DMS 273 treated with DMSO at 0.1 percent for 48 hours (cell line): ENCODE data around the gene TAF4B.

Experiments used
- DNase-seq: peaks from one replicate; lab custom pipeline; 2025; lab: John Stamatoyannopoulos, UW

The TAF4B gene

DNA sequence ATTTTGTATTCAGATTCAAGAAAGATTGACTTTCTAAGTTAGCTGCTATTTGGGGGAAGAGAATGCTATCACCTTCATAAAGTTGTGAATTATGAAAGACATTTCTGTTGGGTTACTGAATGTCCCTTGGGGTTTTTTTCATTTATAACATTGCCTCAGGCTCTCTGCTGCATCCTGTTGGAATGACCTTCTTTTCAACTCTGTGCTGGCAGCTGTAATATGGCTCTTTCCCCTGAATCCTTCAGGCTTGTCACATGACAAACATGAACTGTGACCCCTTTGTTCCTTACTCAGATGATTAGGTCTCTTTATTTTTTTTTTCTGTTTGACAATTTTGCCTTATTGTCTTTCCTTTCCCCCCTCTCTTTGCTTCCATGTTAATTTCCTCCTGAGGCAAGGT is 159.8 kb downstream of the TAF4B start:
- no peak for DNase-seq

DNA sequence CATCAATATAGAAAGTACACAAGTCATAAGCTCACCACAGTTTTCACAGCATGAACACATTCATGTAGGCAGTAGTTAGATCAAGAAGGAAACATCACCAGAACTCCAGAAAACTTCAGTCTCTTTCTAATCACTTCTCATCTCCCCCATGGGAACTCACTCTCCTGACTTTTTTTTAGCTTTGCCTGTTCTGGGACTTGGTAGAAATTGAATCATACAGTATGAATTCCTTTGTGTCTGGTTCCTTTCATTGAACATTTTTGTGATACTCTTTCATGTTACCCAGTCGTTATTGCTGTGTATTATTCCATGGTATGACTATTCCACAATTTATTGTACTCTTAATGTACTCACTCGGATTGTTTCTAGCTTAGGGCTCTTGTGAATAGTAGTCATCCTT is 160.2 kb downstream of the TAF4B start:
- DNase-seq, result no peak

DNA sequence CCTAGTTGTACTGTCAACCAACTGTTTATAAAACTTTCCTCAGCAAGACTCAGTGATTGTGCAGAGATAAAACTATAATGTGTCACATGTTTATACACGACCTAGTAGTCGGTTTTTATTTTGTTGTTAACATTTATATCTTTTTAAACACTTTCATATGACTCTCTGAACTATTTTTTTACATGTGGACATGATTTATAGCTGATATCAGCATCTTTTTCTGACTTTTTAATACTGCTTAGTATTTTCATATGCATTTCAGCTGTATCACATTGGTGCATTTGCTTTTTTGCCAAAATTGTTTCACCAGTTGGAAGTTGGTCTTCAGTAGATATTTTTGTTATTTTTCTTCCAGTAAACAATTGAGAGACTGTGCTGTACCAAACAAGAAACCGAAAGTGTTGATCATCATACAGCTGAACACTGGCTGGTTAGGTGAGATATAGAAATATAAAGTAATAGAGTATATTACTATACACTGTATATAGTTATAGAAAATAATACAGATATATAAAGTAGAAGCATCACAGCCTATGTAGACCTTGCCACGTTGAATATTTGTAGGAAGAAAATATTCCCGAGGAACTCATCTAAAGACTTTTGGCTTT is 167.9 kb downstream of the TAF4B start:
- no peak for DNase-seq

DNA sequence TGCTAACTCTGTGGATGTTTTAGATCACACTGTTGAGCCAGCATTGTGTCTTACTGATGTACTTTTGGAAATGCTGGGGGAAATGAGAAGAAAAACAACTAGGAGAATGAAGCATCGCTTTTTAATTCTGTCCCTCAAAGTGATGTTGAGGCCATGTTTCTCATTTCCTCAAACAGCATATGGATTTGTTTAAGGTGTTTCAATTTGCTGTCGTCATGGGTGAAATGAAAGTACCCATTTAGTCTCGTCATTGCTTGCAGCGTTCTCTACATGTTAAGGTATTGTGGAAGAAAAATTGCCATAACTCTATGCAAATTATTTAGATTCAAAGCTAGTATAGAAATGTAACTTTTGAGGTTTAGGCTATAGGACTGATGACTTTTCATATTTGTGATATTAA is 170.8 kb downstream of the TAF4B start:
- no peak for DNase-seq

DNA sequence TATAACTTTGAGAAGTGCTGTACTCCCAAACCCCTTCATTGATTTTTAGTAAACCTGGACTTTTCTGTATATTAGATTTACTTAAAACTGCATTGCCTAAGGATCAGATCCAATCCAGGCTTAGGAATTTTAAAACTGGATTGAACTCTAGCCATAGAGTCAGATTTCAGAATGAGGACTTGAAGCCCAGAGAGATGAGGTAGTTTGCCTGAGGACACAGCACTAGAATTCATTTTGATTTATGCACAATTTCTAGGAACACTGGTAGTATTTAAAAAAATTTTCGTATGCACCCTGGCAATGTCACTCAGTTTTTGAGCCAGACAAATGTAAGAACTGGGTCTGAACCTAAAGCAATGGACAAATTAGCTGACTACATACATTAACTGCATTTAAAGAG is 177.2 kb downstream of the TAF4B start:
- no peak for DNase-seq

DNA sequence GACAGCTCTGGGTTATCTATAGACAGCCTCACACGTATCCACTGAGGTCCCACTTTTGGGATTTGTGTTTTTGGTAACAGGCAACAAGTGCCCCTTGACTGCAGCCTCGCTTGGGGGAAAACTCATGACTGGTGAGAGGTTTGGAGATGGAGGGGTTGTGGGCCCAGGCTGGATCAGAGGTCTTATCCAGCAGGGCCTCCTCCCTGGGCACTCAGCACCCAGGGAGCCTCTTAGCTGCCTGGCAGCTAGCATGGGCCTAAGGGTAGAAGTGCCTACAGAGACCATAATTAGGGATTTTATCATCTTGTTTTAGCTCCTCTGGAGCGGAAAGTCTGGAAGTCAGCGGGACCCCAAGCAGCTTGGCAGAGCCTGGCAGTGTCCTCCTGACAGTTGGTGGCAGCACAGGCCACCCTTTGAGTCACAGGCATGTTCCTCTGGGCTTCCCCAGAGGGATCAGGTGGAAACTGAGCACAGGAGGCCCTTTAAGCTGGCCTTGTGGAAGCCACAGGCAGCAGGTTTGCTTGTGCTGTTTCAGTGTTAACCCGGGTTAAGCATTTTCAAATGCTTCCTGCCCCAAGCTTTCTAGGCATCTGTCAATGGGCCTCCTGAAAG is 179.1 kb downstream of the TAF4B start:
- no peak for DNase-seq

DNA sequence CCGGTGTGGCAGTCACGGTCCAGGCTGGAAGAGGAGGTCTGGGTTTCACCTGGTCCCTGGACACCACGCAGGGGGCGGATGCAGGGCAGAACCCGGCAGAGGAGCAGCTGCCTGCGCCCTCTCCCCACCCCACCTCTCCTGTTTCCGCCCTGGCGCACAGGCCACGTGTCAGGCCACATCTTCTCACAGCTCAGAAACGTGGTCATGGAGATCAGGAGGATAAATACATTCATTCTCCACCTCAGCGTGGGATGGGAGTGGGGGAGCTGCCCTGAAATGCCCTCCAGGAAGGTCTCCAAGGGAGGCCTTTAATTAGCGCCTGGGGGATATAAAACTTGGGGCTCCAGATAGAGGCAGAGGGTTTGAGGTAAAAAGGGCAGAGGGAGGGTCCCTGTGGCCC is 180.1 kb downstream of the TAF4B start:
- no peak for DNase-seq

DNA sequence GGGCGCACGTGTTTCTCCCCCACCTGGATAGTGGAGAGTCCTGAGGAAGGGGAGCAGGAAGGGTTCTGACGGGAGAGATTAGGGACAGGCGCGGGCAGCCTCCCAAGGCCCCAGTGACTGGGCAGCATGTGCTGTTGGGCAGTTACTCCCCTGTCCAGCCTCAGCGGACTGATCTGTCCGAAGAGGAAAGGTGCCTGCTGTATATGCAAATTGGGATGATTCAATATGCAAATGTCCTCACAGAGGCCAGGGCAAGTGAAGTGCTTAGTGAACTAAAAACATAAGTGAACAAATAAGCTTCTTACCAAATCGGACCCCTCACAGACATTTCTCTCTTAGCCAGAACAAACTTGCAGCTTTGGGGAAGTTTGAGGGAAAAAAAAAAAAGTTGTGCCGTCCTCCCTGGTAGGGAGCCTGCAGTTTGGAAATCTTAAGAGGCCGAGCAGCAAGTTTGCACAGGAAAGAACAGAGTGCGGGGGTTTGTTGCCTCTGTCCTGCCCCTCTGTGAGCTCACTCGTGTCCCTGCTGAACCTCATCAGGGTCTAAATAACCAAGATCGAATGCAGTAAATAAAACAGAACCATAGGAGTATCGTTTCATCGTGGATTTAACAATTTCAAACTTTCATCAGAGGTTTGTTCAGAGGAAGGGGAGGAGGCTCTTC is 180.7 kb downstream of the TAF4B start:
- DNase-seq, result no peak

DNA sequence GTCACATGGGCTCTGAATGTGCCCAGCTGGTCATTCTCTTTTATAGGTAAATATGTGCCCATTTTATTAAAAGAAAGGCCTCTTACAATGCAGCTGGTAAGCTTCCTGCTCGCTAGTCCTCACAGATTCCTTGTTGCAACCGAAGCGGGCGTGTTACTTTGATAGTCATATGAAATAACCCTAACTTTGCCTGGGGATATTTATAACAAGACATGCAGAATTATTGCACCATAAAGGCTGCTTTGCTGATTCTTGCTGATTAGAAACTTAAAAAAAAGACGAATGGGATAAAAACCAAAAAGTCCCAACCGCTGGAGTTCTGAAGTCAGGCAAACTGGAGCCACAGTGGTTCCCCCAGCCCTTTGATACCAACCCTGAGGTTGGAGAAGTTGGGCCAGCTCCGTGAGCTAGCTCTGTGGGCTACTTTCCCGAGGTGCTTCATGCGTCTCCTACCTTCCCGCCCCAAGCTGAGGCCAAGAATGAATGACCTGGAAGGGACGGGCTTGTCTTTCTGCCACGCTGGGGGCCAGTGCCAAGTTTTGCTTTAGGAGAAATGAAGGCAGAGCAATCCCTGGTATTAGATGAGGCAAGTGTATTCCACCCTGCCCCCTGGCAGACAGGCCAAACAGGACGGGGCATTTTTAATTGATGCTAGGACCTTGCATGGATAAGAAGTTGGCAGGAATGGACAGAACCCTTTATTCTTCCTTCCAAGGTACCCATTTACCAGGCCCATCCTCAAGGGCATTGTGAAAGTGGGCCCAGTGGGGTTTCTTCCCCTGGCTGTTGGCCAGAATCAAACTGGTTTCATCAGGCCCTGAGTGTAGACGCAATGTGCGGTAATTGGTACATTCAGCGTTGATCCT is 181.7 kb downstream of the TAF4B start:
- DNase-seq, result no peak

DNA sequence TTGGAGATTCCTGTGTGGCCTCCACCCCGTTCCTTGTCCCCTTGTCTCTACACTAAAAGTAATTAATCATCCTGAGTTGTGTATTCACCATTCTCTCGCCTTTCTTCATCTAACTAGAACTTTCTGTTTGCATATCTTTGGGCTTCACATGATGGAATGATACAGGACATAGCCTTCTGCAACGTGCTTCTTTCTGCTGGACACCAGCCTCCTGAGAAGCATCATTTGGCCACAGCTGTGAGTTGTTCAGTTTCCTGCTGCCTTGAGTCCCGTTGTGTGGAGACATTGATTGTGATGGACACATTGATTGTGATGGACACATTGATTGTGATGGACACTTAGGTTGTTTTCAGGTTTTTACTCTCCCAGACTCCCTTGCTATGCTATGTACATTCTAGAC is 182.8 kb downstream of the TAF4B start:
- DNase-seq, result no peak

DNA sequence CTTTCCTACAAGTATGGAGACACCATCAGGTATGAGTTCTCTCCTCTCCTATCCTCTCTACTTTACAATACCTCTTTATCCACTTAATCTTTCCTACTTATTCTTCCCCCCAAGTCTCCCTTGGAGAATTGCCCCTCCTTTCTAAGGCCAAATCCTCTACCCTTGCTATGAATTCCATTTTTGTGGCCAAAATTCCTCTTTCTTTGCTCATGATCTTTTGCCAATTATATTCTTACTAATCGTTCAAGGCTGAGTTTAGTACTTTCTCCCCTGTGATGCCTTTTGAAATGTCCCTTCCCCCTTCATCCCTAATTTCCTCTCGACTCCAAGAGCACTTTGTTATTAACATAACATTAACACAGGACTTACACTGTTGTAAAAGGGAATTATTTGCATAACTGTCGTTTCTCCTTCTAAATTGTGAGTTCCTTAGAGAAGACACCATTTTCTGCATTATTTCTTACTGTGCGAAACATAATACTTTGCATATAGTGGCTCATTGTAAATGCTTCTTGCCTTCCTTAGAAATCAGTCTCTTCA is 188.7 kb downstream of the TAF4B start:
- DNase-seq, result no peak

DNA sequence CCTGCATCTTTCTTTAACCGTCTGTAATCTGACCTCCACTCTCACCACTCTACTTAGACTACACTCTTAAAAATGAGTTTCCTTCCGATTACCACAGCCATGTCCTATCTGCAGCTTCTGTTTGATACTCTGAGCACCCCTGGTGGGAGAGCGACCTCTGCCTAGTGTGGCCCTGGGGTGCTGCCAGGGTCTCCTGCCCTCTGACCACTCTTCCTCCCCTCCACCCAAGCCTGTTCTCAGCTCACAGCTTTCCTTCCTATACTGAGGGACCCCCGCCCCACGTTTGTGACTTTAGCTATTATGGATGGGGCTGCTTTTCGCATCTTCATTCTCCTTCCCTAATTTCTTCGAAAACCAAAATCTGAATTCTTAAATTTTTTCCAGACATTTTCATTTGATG is 189.4 kb downstream of the TAF4B start:
- no peak for DNase-seq

DNA sequence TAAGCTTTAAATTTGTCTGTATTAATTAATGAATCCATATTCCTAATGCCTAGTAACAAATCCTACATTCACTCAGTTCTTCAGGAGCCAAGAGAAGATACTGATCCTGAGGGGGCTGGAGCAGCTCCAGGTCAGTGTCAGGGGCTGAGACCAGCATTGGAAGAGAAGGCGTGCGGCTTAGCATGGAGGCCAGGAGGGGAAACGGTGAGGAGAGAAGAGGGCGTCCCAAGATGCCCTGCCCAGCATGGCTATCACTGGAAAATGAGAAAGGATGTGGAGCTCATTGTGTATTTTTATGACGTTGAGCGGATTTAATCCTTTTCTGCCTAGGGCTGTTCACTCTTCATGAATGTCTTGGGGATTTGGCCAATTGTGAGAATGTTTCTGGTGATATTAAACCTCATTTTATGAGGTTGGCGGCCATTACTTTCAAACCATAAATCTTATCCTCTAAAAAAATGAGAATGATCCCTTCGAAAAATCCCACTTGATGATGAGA is 190.5 kb downstream of the TAF4B start:
- DNase-seq, result no peak

DNA sequence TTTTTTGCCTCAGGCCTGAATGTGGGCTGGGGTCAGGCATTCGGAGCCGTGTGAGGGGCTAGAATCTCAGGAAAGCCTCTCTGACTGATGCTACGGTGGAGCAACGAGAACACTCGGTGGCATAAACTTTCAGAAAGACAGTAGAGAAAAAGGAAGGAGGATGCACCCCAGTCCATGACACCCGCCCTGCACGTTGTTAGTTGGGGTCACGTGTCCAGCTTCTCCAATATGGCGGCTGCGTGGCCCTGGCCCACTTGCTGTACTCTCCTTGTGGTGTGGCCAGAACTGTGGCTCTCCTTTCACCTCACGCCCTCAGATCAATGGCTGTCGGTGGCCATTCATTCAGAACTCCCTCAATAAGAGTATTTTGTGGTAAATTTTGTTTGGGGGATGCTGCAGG is 190.9 kb downstream of the TAF4B start:
- no peak for DNase-seq

DNA sequence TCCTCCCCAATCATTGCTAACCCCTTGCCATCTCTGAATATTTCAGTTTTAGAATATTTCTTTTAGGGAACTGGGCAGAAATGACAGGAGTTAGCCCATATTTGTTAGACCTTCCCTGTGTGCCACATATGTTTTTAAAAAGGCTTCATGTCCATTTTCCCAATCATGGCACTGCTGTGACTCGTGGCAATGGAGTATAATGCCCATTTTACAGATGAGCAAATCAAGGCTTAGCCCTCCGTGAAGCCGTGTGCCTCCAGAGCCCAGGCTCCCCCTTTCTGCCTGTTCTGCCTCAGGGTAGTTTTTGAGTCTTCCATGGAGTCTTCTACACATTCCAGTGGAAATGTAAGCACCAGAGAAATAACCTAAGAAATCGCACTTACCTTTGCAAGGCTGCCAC is 192.0 kb downstream of the TAF4B start:
- DNase-seq, result no peak

DNA sequence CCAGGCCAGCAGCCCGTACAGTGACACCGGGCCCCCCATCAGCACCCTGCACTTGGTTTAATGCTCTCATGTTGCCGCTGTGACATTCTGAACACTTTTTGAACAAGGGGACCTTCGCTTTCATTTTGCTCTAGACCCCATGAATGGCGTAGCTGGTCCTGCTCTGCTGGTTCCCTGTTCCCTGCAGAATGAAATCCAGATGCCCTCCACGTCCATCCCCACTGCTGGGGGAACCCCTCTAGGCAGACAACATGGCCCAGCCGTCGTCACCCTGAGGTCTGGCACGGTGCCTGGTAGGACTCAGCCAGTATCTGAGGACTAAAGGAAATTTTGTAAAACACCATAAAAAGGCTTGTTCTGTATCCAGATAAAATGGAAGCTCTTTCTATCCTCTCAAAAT is 193.5 kb downstream of the TAF4B start:
- no peak for DNase-seq

DNA sequence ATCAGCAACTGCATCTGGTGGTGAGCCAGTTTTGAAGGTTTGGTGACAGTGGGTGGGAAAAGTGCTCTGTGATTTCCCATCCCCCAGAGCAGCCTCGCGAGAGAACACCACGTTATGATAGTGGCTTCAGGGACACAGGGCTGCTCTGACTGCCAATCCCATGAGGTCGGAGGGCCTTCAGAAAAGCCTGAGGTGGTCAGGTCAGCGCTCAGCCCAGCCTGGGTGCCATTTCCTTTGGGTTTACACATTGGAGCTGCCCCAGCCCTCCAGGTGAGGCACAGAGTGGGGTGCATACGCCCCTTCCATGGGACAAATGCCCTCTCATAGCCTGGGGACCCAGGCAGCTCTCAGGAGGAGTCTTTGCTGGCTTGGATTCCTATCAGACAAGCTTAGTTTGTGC is 195.3 kb downstream of the TAF4B start:
- DNase-seq, result no peak

DNA sequence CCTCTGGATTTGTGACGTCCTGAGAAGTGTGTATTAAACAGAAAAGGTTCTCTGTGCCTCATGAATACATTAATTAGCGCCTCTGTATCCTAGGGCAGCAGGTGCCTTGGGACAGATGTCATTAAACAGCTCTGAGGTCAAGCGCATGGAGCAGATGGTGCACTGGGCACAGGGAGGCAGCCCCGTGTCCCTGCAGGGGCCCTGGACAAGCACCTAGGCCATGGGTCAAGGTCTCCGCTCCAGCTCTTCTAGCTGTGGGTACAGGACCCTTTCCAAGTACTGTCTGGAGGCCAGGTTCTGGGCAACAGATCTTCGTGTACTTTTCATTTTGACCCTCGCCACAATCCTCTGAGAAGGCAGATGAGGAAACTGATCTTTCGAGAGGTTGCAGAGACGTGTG is 195.7 kb downstream of the TAF4B start:
- DNase-seq, result no peak

DNA sequence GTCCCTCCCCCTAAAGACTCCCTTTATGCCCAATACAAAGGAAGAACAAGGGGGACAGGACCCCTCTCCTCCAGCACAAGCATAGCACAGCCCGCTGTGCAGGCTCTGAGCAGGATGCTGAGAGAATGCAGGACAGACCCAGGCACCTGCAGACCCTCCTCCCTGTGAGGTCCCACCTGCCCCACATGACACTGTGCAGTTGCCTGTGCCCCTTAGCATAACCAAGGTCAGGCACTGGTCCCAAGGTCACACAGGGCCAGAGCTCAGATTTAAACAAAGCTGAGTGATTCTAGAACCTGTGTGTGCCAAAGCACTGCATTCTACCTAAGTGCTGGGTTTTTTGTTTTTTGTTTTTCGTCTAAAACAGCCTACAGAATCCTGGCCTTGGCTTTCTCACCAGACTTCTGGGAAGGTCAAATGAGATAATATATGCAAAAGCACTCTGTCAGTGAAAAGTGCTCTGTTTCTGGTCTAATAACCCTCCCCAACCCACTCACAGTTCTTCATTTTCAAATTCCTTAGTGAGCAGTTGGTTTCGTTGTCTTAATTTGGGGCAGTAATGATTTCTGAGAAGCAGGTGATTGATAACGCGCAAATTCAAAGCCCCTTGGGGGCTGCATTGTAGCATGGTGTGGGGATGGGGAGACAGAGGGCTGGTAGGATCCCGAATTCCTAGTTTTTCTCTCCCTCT is 196.4 kb downstream of the TAF4B start:
- no peak for DNase-seq

DNA sequence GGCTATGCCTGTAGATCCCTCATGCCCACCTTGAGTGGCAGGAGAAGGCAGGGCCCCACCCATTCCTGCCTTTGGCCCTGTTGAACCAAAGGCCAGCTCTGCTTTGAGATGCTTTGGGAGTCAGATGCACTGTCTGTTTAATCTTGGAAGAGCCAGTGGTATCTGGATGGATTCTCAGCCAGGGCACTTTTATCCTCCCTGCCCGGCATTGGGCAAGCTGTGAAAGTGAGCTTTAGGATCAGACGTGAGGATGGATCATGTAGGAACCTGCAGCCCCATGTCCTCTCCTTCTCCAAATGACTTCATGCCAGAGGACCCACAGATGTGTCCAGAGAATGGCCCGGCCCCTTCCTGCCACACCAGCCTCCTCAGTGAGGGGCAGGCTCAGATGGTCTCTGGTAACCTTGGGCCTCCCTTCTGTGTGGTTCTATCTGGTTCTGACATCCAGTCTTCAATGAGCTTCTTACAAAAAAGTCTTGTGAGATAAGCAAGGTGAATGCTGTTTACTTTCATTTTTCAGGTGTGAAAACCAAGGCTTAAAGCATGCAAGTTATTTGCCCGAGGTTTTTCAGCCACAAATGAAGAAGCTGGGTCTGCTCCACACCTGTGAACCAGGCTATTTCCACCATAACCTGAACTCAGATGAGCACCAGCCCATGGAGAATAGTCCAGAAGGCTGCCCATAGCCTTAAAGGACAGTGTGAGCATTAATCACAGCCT is 198.3 kb downstream of the TAF4B start:
- no peak for DNase-seq

DNA sequence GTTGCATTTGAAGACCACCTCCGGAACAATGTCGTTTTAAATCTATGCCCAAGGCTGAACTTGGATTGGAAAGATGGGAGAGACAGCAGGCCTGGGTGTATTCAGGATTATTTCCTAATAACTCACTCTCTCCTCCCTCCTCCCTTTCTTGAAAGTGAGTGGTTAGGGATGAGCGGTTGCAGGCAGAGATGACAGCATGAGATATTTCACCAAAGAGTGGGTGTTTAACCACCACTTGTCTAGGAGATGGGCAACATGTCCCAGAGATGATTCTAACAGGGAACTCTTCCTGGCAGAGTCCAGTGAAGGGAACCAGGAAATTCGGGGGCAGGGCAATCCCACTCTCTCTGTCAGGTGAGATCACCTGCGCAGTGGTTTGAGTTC is 198.9 kb downstream of the TAF4B start:
- no peak for DNase-seq
